ENCODE results near the gene ANO4.

The ANO4 gene

GRCh38 chr12:100862676-100863075 lies 68.1 kb downstream of the ANO4 start:
- Histone ChIP-seq H2AFZ (ENCODE audit: low read depth) (no peak overlapping the region), H3K4me3 (IDR thresholded peaks at IDR 0.05; ENCODE audit: insufficient read depth, low read depth, low read length) (no peak overlapping the region), H3K27me3 (ENCODE audit: insufficient read depth, low read depth) (no peaks in the 10 kb centered on the region), H3K79me2 (ENCODE audit: insufficient read depth, low read depth) (no peaks in the 10 kb centered on the region), H3K4me2 (no peak overlapping the region), H3K4me1 (ENCODE audit: low read depth, poor library complexity, severe bottlenecking) (no peaks in the 10 kb centered on the region), H3K36me3 (ENCODE audit: insufficient read depth) (no peaks in the 10 kb centered on the region), H4K20me1 (ENCODE audit: insufficient read depth) (no peaks in the 10 kb centered on the region), H3K9ac (no peak overlapping the region), H3K27ac (no peak overlapping the region)
- TF ChIP-seq, protein P1, sequence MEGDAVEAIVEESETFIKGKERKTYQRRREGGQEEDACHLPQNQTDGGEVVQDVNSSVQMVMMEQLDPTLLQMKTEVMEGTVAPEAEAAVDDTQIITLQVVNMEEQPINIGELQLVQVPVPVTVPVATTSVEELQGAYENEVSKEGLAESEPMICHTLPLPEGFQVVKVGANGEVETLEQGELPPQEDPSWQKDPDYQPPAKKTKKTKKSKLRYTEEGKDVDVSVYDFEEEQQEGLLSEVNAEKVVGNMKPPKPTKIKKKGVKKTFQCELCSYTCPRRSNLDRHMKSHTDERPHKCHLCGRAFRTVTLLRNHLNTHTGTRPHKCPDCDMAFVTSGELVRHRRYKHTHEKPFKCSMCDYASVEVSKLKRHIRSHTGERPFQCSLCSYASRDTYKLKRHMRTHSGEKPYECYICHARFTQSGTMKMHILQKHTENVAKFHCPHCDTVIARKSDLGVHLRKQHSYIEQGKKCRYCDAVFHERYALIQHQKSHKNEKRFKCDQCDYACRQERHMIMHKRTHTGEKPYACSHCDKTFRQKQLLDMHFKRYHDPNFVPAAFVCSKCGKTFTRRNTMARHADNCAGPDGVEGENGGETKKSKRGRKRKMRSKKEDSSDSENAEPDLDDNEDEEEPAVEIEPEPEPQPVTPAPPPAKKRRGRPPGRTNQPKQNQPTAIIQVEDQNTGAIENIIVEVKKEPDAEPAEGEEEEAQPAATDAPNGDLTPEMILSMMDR (conservative IDR thresholded peaks at IDR 0.05; ENCODE audit: low read depth, low read length), result no peak

DNA sequence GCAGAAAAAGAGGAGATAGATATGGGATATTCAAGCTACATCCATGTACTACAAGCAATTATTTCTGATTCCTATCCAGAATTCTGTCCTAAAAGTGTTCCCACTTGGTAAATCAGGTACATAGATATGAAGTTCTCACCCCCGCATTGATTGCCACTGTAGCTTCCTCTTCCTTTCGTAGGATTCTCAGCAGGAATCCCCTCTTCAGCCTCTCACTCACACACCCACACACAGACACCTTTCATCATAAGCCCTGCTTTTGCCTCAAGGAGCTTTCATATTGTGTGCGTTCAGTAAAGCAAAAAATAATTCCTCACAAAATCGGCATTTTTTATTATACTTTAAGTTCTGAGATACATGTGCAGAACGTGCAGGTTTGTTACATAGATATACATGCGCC lies 69.8 kb downstream of the ANO4 start:
- Histone ChIP-seq H3K27me3 (ENCODE audit: insufficient read depth, low read depth) (no peaks in the 10 kb centered on the region), H3K4me3 (IDR thresholded peaks at IDR 0.05; ENCODE audit: insufficient read depth, low read depth, low read length) (no peak overlapping the region), H3K79me2 (ENCODE audit: insufficient read depth, low read depth) (no peaks in the 10 kb centered on the region), H3K4me2 (no peak overlapping the region), H3K9ac (no peak overlapping the region), H3K27ac (no peak overlapping the region), H3K36me3 (ENCODE audit: insufficient read depth) (no peaks in the 10 kb centered on the region), H4K20me1 (ENCODE audit: insufficient read depth) (no peaks in the 10 kb centered on the region), H3K4me1 (ENCODE audit: low read depth, poor library complexity, severe bottlenecking) (no peaks in the 10 kb centered on the region), H2AFZ (ENCODE audit: low read depth) (no peak overlapping the region)
- TF ChIP-seq, protein P1 (conservative IDR thresholded peaks at IDR 0.05; ENCODE audit: low read depth, low read length), result no peak

GRCh38 chr12:100867639-100868393 lies 73.2 kb downstream of the ANO4 start:
- H2AFZ ChIP-seq (ENCODE audit: low read depth), result no peak overlapping the region
- H3K36me3 ChIP-seq (ENCODE audit: insufficient read depth), result no peaks in the 10 kb centered on the region
- no peaks in the 10 kb centered on the region for H4K20me1 ChIP-seq (ENCODE audit: insufficient read depth)
- TF ChIP-seq, protein P1 (conservative IDR thresholded peaks at IDR 0.05; ENCODE audit: low read depth, low read length), result no peak
- no peaks in the 10 kb centered on the region for H3K79me2 ChIP-seq (ENCODE audit: insufficient read depth, low read depth)
- H3K9ac ChIP-seq, result no peak overlapping the region
- no peaks in the 10 kb centered on the region for H3K27me3 ChIP-seq (ENCODE audit: insufficient read depth, low read depth)
- H3K4me2 ChIP-seq, result no peak overlapping the region
- H3K27ac ChIP-seq, result no peak overlapping the region
- no peak overlapping the region for H3K4me3 ChIP-seq (IDR thresholded peaks at IDR 0.05; ENCODE audit: insufficient read depth, low read depth, low read length)
- H3K4me1 ChIP-seq (ENCODE audit: low read depth, poor library complexity, severe bottlenecking), result no peaks in the 10 kb centered on the region

GRCh38 chr12:100868487-100868886 lies 73.9 kb downstream of the ANO4 start:
- Histone ChIP-seq H3K36me3 (ENCODE audit: insufficient read depth) (no peaks in the 10 kb centered on the region), H3K27me3 (ENCODE audit: insufficient read depth, low read depth) (no peaks in the 10 kb centered on the region), H3K4me1 (ENCODE audit: low read depth, poor library complexity, severe bottlenecking) (no peaks in the 10 kb centered on the region), H2AFZ (ENCODE audit: low read depth) (no peak overlapping the region), H3K4me3 (IDR thresholded peaks at IDR 0.05; ENCODE audit: insufficient read depth, low read depth, low read length) (no peak overlapping the region), H4K20me1 (ENCODE audit: insufficient read depth) (no peaks in the 10 kb centered on the region), H3K27ac (no peak overlapping the region), H3K4me2 (no peak overlapping the region), H3K9ac (no peak overlapping the region), H3K79me2 (ENCODE audit: insufficient read depth, low read depth) (no peaks in the 10 kb centered on the region)
- TF ChIP-seq, protein P1 (conservative IDR thresholded peaks at IDR 0.05; ENCODE audit: low read depth, low read length), result no peak
